Stimulated activated CD4-positive, alpha-beta T cell treated with anti-CD3 and anti-CD28 coated beads, Interleukin-2, amount 100 ng/mL, for 4 hours (primary cell): Measurements from ENCODE around the gene ACAN.

Experiments
- DNase-seq: peaks from one replicate; pipeline ENCODE4 v3.0.0-alpha.2; 2020; ENCODE audit warnings: low read depth

The ACAN gene

GRCh38 chr15:88803241-88803919, at the start of gene ACAN:
TSS of gene ACAN (plus strand) at chr15:88803436. CDS start at chr15:88836207, 32,771 bp downstream.
- no peak for DNase-seq

- no peak for DNase-seq
These were observed 46.7 kb upstream of the ACAN start for GRCh38 chr15:88756521-88756920.

GRCh38 chr15:88756921-88757320, 46.3 kb upstream of the ACAN start:
- DNase-seq: no peak

GRCh38 chr15:88759872-88760271, 43.4 kb upstream of the ACAN start:
- DNase-seq: no peak

GRCh38 chr15:88764448-88764847, 38.8 kb upstream of the ACAN start:
- DNase-seq: no peak

GRCh38 chr15:88765212-88765611, 38.0 kb upstream of the ACAN start:
- DNase-seq: no peak

- no peak for DNase-seq
These were observed 33.9 kb upstream of the ACAN start for GRCh38 chr15:88769161-88769971.

GRCh38 chr15:88775776-88776175, 27.5 kb upstream of the ACAN start:
- DNase-seq: no peak

- no peak for DNase-seq
These were observed 26.6 kb upstream of the ACAN start for GRCh38 chr15:88776646-88777045.

GRCh38 chr15:88779944-88780343, 23.3 kb upstream of the ACAN start:
- DNase-seq: no peak

- no peak for DNase-seq
These were observed 20.8 kb upstream of the ACAN start for GRCh38 chr15:88782465-88782864.

GRCh38 chr15:88785217-88785616, 18.0 kb upstream of the ACAN start:
- DNase-seq: no peak

- no peak for DNase-seq
These were observed 15.2 kb upstream of the ACAN start for GRCh38 chr15:88788036-88788435.

- DNase-seq: no peak
These were observed 14.4 kb upstream of the ACAN start for GRCh38 chr15:88788816-88789215.

- DNase-seq: no peak
These were observed 12.8 kb upstream of the ACAN start for GRCh38 chr15:88790486-88790885.

GRCh38 chr15:88791637-88792036, 11.6 kb upstream of the ACAN start:
- no peak for DNase-seq

- DNase-seq: no peak
These were observed 10.6 kb upstream of the ACAN start for GRCh38 chr15:88792342-88793282.

- no peak for DNase-seq
These were observed 9.2 kb upstream of the ACAN start for GRCh38 chr15:88794001-88794400.

GRCh38 chr15:88797663-88798339, 5.4 kb upstream of the ACAN start:
- no peak for DNase-seq

GRCh38 chr15:88799341-88799740, 3.9 kb upstream of the ACAN start:
- DNase-seq: no peak

- DNase-seq: no peak
These were observed 3.2 kb upstream of the ACAN start for GRCh38 chr15:88800026-88800425.

GRCh38 chr15:88800738-88801137, 2.5 kb upstream of the ACAN start:
- no peak for DNase-seq
